HepG2 (cell line): Measurements from ENCODE around the gene THSD4. TPM values are rescaled to one million over a fixed set of nuclear protein-coding genes. Genes with fewer than 3 reads are reported as not detected.

Source experiments
- CBX2 ChIP-seq, 2 experiments: fragments of 200-600 bp in 1 of 2; sonication (generic); formaldehyde crosslinking in 1 of 2; IDR thresholded peaks; 2 replicates each; pipeline versions ENCODE4 v1.7.0 to v1.8.1; 2018 to 2022; ENCODE audit warnings: low read depth in 2 of 2, low read length in 1 of 2, mild to moderate bottlenecking in 1 of 2, missing genetic modification reagents in 1 of 2
- E2F2 ChIP-seq: sonication (generic); formaldehyde crosslinking; IDR thresholded peaks from 2 replicates; pipeline ENCODE4 v1.4.0; 2020; ENCODE audit warnings: missing genetic modification reagents, borderline replicate concordance
- GTF3A ChIP-seq: sonication (generic); formaldehyde crosslinking; conservative IDR thresholded peaks from 2 replicates; pipeline ENCODE4 v1.4.0; 2020; ENCODE audit warnings: mild to moderate bottlenecking, missing genetic modification reagents
- MYC ChIP-seq: sonication (generic); formaldehyde crosslinking; IDR thresholded peaks from 2 replicates; pipeline ENCODE4 v1.9.0; 2021; ENCODE audit warnings: missing genetic modification reagents, borderline replicate concordance
- SMAD1 ChIP-seq: sonication (generic); formaldehyde crosslinking; IDR thresholded peaks from 2 replicates; pipeline ENCODE4 v1.4.0; 2020; ENCODE audit warnings: missing genetic modification reagents, low read depth, mild to moderate bottlenecking, borderline replicate concordance
- TERF1 ChIP-seq: sonication (generic); formaldehyde crosslinking; IDR thresholded peaks from 2 replicates; pipeline ENCODE4 v1.8.0; 2022; ENCODE audit warnings: mild to moderate bottlenecking, missing genetic modification reagents, moderate library complexity
- ZNF337 ChIP-seq: sonication (generic); formaldehyde crosslinking; IDR thresholded peaks from 2 replicates; pipeline ENCODE4 v1.5.1; 2020; ENCODE audit warnings: missing genetic modification reagents, low read depth, mild to moderate bottlenecking, borderline replicate concordance
- ZNF484 ChIP-seq: sonication (generic); formaldehyde crosslinking; IDR thresholded peaks from 2 replicates; pipeline ENCODE4 v1.5.1; 2020; ENCODE audit warnings: mild to moderate bottlenecking, low read depth, missing genetic modification reagents, borderline replicate concordance
- ZNF792 ChIP-seq: IDR thresholded peaks from 2 replicates; pipeline ENCODE4 v1.6.1; 2016
- polyA plus RNA-seq, 8 experiments: library from polyadenylated mRNA; depleted of rRNA in 3 of 8; stranded (reverse) in 7 of 8; unstranded in 1 of 8; fragments of >200 nt; fragmentation: Illumina TruSeq in 4 of 8; extraction: Trizol in 4 of 8; gene quantifications; 2 replicates each; pipeline versions ENCODE4 v1.2.1 to v1.2.3, GENCODE V29; 2011 to 2016; ENCODE audit warnings: low read depth in 4 of 8, missing spikeins in 1 of 8, mixed read lengths in 1 of 8; ENCODE audit not compliant: insufficient read depth in 1 of 8
- total RNA-seq, 5 experiments: library from RNA; depleted of rRNA; stranded (reverse); fragments of >200 nt; fragmentation: Illumina TruSeq; extraction: Trizol; gene quantifications; 2 replicates each; pipeline ENCODE4 v1.2.3, GENCODE V29; 2016; ENCODE audit warnings: low read depth in 1 of 5
- TF ChIP-seq, protein P1 (sequence below): IDR thresholded peaks from 2 replicates; pipeline ENCODE4 v1.6.1; 2018; ENCODE audit warnings: missing genetic modification reagents, mild to moderate bottlenecking, missing compliant biosample characterization
- TF ChIP-seq, protein P2 (sequence below): sonication (generic); formaldehyde crosslinking; IDR thresholded peaks from 2 replicates; pipeline ENCODE4 v1.5.0; 2020; ENCODE audit warnings: mild to moderate bottlenecking, missing genetic modification reagents
- TF ChIP-seq, protein P3 (sequence below): sonication (generic); formaldehyde crosslinking; IDR thresholded peaks from 2 replicates; pipeline ENCODE4 v1.4.0; 2020; ENCODE audit warnings: mild to moderate bottlenecking, missing genetic modification reagents

THSD4 gene
- total and polyA plus RNA-seq, 2 of the 13 experiments (the other 11 are each of a cell fraction or from before 2014, with no cell fraction given): 0.07 to 0.21 TPM

GRCh38 chr15:71511796-71512681, 396.8 kb downstream of the THSD4 start (continued):
- TF ChIP-seq E2F2 (CRISPR knock-in tag) (no peak), CBX2 (IDR thresholded peaks at IDR 0.05; ENCODE audit: low read depth, low read length) (no peak), CBX2 (CRISPR knock-in tag; IDR thresholded peaks at IDR 0.05; ENCODE audit: low read depth) (no peak), SMAD1 (CRISPR knock-in tag) (no peak), ZNF792 (no peak), GTF3A (CRISPR knock-in tag) (no peak), ZNF337 (CRISPR knock-in tag) (no peak), ZNF484 (CRISPR knock-in tag) (no peak), TERF1 (CRISPR knock-in tag) (no peak), MYC (no peak)
- TF ChIP-seq, protein P1, sequence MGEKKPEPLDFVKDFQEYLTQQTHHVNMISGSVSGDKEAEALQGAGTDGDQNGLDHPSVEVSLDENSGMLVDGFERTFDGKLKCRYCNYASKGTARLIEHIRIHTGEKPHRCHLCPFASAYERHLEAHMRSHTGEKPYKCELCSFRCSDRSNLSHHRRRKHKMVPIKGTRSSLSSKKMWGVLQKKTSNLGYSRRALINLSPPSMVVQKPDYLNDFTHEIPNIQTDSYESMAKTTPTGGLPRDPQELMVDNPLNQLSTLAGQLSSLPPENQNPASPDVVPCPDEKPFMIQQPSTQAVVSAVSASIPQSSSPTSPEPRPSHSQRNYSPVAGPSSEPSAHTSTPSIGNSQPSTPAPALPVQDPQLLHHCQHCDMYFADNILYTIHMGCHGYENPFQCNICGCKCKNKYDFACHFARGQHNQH: no peak
- TF ChIP-seq, protein P2, sequence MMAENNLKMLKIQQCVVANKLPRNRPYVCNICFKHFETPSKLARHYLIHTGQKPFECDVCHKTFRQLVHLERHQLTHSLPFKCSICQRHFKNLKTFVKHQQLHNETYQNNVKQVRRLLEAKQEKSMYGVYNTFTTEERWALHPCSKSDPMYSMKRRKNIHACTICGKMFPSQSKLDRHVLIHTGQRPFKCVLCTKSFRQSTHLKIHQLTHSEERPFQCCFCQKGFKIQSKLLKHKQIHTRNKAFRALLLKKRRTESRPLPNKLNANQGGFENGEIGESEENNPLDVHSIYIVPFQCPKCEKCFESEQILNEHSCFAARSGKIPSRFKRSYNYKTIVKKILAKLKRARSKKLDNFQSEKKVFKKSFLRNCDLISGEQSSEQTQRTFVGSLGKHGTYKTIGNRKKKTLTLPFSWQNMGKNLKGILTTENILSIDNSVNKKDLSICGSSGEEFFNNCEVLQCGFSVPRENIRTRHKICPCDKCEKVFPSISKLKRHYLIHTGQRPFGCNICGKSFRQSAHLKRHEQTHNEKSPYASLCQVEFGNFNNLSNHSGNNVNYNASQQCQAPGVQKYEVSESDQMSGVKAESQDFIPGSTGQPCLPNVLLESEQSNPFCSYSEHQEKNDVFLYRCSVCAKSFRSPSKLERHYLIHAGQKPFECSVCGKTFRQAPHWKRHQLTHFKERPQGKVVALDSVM (CRISPR knock-in tag): no peak
- TF ChIP-seq, protein P3, sequence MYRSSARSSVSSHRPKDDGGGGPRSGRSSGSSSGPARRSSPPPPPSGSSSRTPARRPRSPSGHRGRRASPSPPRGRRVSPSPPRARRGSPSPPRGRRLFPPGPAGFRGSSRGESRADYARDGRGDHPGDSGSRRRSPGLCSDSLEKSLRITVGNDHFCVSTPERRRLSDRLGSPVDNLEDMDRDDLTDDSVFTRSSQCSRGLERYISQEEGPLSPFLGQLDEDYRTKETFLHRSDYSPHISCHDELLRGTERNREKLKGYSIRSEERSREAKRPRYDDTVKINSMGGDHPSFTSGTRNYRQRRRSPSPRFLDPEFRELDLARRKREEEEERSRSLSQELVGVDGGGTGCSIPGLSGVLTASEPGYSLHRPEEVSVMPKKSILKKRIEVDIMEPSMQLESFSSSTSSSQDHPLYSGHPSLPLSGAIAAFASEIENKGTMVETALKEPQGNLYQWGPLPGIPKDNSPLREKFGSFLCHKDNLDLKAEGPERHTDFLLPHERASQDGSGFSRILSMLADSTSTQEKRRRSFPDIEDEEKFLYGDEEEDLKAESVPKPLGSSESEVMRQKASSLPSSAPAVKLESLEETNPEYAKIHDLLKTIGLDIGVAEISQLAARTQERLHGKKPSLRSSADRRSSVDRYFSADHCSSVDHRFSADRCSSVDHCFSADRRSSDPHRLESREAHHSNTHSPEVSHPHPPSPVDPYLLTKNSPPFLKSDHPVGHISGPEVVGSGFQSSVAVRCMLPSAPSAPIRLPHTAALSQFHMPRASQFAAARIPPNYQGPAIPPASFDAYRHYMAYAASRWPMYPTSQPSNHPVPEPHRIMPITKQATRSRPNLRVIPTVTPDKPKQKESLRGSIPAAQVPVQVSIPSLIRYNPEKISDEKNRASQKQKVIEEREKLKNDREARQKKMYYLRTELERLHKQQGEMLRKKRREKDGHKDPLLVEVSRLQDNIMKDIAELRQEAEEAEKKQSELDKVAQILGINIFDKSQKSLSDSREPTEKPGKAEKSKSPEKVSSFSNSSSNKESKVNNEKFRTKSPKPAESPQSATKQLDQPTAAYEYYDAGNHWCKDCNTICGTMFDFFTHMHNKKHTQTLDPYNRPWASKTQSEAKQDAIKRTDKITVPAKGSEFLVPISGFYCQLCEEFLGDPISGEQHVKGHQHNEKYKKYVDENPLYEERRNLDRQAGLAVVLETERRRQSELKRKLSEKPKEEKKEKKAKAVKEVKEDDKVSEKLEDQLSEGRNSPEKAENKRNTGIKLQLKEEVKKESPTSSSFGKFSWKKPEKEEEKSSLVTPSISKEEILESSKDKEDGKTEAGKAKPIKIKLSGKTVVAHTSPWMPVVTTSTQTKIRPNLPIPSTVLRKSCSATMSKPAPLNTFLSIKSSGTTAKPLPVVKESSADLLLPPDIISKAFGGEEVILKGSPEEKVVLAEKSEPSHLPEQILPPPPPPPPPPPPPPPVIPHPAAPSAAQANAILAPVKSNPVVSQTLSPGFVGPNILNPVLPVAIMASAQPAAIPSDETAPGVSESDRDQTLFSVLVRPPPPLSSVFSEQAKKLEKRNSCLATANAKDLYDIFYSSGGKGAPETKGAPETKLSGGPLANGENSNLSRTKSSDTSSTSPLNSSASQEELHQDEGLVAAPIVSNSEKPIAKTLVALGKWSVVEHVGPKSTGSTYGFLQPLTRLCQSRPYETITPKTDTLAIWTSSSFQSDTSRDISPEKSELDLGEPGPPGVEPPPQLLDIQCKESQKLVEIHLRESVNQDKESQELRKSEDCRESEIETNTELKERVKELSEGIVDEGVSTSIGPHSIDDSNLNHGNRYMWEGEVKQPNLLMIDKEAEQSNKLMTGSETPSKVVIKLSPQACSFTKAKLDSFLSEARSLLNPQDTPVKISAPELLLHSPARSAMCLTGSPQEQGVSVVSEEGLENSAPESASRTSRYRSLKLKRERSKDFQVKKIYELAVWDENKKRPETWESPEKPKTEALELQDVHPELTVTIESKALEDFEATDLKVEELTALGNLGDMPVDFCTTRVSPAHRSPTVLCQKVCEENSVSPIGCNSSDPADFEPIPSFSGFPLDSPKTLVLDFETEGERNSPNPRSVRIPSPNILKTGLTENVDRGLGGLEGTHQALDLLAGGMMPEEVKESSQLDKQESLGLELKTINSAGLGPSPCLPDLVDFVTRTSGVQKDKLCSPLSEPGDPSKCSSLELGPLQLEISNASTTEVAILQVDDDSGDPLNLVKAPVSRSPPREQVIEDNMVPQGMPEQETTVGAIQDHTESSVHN (CRISPR knock-in tag): no peak
